Colonic mucosa (tissue), 4 donors: ENCODE results near the gene DOCK10. TPM values are rescaled to one million over a fixed set of nuclear protein-coding genes. Genes with fewer than 3 reads are reported as not detected.

ENCODE experiments used
- DNase-seq: peaks from one replicate; pipeline ENCODE4 v3.0.0-alpha.2; 2020
- H3K27ac ChIP-seq: fragments of 200-600 bp; one replicate; pipeline ENCODE4 v1.8.0; 2021
- H3K27me3 ChIP-seq: fragments of 200-600 bp; one replicate; pipeline ENCODE4 v1.8.0; 2021
- H3K36me3 ChIP-seq: fragments of 200-600 bp; one replicate; pipeline ENCODE4 v1.8.0; 2021
- H3K4me1 ChIP-seq: fragments of 200-600 bp; one replicate; pipeline ENCODE4 v1.8.0; 2021; ENCODE audit warnings: mild to moderate bottlenecking
- H3K4me3 ChIP-seq: fragments of 200-600 bp; one replicate; pipeline ENCODE4 v1.8.0; 2021
- H3K9ac ChIP-seq, 2 donors: one replicate each; pipeline ENCODE4 v1.7.0; 2013; ENCODE audit warnings: control low read depth in 2 of 2, low read depth in 2 of 2, low read length in 2 of 2
- H3K9me3 ChIP-seq: fragments of 200-600 bp; one replicate; pipeline ENCODE4 v1.8.0; 2021
- intact Hi-C: fragments of 100-400 bp; cut with DNase I; formaldehyde crosslinking; loops from one replicate; pipeline ENCODE4 v1.14.1; 2022
- total RNA-seq, 2 donors: library from RNA; stranded (reverse); fragmentation: NEBNext Ultra II Directional in 1 of 2; extraction: Animal tissue kit (Norgen Biotek cat#: 25700) in 1 of 2; gene quantifications; one replicate each; pipeline ENCODE4 v1.2.1, GENCODE V29; 2021
- TF ChIP-seq, protein P1 (sequence below): fragments of 200-600 bp; IDR thresholded peaks from one replicate; pipeline ENCODE4 v1.8.0; 2022; ENCODE audit warnings: antibody characterized with exemption, mild to moderate bottlenecking
- donor health status: healthy.
- donor health status: DM: no; HTN: no; CAD: no.
- donor health status: DM: no; HTN: no; CAD: no.

Gene DOCK10
- total RNA-seq, 2 donors from 2014 or later, result 13.5 to 17.4 TPM

DNA sequence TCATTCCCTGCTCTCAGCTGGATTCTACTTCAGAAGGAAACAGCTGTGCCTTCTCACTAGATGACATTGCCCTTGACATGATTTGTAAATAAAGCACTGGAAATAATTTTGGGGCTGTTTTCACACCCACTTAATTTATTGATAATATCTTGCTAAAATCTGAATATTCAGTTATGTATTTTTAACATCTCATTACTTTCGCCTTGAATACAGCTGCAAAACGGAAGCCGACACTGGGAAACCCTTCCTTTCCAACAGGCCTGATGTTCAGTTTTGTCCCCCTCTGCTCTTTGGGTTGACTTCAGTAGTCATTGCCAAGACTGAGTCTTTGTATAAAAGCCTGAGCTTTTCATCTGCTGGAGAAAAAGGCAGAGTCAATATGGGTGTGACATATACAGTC is 82.7 kb downstream of the DOCK10 start:
- H3K36me3 ChIP-seq, result no peaks in the 10 kb centered on the region
- TF ChIP-seq, protein P1, sequence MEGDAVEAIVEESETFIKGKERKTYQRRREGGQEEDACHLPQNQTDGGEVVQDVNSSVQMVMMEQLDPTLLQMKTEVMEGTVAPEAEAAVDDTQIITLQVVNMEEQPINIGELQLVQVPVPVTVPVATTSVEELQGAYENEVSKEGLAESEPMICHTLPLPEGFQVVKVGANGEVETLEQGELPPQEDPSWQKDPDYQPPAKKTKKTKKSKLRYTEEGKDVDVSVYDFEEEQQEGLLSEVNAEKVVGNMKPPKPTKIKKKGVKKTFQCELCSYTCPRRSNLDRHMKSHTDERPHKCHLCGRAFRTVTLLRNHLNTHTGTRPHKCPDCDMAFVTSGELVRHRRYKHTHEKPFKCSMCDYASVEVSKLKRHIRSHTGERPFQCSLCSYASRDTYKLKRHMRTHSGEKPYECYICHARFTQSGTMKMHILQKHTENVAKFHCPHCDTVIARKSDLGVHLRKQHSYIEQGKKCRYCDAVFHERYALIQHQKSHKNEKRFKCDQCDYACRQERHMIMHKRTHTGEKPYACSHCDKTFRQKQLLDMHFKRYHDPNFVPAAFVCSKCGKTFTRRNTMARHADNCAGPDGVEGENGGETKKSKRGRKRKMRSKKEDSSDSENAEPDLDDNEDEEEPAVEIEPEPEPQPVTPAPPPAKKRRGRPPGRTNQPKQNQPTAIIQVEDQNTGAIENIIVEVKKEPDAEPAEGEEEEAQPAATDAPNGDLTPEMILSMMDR, result no peak
- H3K9ac ChIP-seq, result no peak overlapping the region
- H3K27me3 ChIP-seq, result no peaks in the 10 kb centered on the region
- no peak for DNase-seq
- peaks cover 9% of the 10 kb centered on the region for H3K4me1 ChIP-seq
- intact Hi-C loops, result no loop called here
- H3K9me3 ChIP-seq, result no peaks in the 10 kb centered on the region
- no peak overlapping the region for H3K4me3 ChIP-seq
- H3K27ac ChIP-seq, result no peak overlapping the region

DNA sequence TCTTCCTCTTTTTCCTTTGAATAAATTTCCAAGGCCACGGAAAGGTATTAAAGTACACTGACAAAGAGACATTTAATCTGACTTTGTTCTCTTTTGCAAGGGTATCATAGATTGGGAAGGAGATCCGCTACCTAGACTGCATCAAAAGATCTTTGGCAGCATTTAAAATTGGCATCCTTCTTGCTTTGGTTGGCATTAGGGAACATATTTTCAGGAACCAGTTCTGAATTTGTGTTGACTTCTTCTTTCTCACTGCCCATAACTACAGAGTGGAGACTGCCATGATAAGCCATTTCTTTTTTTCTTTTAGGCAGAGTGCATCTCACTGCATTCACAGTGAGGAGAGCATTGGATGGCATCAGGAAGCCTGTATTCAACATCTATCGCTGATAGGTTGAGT is 83.4 kb downstream of the DOCK10 start:
- TF ChIP-seq, protein P1, result no peak
- DNase-seq, result no peak
- intact Hi-C loops, result no loop called here
- H3K4me3 ChIP-seq, result no peak overlapping the region
- no peak overlapping the region for H3K27ac ChIP-seq
- no peak overlapping the region for H3K9ac ChIP-seq
- H3K9me3 ChIP-seq, result no peaks in the 10 kb centered on the region
- H3K4me1 ChIP-seq, result peaks cover 9% of the 10 kb centered on the region
- H3K36me3 ChIP-seq, result no peaks in the 10 kb centered on the region
- H3K27me3 ChIP-seq, result no peaks in the 10 kb centered on the region

DNA sequence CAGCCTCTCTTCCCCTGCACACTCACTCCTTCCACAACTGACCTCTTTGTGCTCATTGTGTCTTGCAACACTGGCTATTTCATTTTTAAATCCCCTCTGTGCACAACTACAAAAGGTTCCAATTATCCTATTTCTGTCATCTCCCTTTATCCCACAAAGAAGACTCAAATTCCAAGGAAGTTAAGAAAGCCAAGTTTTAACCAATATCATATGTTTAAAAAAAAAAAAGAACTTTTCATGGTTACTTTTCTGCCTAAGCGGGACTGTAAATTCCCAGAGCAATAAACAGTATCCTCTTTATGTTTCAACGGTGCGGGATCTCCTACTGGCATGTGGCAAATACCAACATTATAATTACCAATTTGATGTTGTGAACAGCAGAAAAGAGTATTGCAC is 83.8 kb downstream of the DOCK10 start:
- no peak overlapping the region for H3K27ac ChIP-seq
- H3K36me3 ChIP-seq, result no peaks in the 10 kb centered on the region
- TF ChIP-seq, protein P1, result no peak
- no peaks in the 10 kb centered on the region for H3K9me3 ChIP-seq
- peaks cover 9% of the 10 kb centered on the region for H3K4me1 ChIP-seq
- no peak overlapping the region for H3K4me3 ChIP-seq
- no peak overlapping the region for H3K9ac ChIP-seq
- DNase-seq, result no peak
- intact Hi-C loops, result no loop called here
- H3K27me3 ChIP-seq, result no peaks in the 10 kb centered on the region

DNA sequence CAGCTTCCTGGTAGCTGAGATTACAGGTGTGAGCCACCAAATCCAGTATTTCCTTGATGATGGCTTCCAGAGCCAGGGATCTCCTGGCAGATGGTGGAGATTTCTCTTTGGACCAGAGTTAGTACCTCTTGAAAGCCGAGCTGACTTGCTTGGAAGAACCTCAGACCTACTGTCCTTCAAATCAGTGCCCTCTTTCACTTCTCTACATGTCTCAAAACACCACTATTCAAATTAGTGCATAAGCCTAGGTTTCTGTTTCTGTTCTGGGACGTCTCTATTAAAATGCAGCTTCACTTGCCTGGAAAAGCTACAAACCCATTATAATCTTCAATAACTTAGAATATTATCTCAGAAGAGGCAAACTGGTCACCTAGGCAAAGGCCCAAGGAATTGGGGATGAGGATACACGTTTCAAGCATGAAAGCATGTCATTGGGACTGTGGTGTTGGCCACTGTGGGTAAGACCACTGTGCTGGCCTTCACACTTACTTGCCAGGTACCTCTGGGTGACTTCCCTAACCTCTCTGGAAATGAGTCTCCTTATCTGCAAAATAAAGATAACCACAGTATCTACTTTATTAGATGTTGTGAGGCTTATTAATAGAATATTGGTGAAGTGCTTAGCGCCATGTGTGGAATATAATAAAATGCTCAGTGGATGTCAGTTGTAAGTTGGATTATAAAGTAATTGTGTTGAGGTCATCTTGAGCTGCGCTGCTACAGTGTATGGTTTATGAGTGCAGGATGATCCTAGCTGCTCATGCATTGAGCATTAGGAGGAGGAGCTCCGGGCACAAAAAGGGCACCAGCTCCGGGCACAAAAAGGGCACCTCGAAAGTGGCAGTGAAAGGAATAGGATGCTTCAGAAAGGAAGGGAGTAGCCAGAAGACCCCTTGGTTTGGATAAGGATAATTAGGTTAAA is 84.5 kb downstream of the DOCK10 start:
- intact Hi-C loops, result no loop called here
- H3K4me3 ChIP-seq, result no peak overlapping the region
- peaks cover 9% of the 10 kb centered on the region for H3K4me1 ChIP-seq
- H3K27ac ChIP-seq, result no peak overlapping the region
- no peaks in the 10 kb centered on the region for H3K36me3 ChIP-seq
- no peaks in the 10 kb centered on the region for H3K9me3 ChIP-seq
- no peak for DNase-seq
- no peak overlapping the region for H3K9ac ChIP-seq
- H3K27me3 ChIP-seq, result no peaks in the 10 kb centered on the region
- TF ChIP-seq, protein P1, result no peak

DNA sequence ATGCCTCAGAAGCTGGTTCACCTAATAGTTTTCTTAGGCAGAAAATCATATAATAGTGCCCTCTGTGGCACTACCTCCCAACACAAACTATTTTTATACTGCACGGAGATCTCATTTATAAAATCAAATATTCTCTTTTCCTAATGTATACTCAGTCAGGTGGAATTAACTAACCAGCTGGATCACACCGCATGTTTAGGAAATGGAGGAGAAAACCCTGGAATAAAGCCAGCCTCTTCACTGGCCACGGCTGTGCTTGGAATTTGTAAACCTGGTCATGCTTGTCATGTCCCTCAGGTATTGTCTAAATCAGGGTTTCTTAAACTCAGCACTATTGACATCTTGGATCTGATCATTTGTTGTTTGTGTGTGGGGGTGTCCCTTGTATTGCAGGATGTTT is 85.6 kb downstream of the DOCK10 start:
- no peaks in the 10 kb centered on the region for H3K36me3 ChIP-seq
- TF ChIP-seq, protein P1, result no peak
- H3K9ac ChIP-seq, result no peak overlapping the region
- peaks cover 9% of the 10 kb centered on the region for H3K4me1 ChIP-seq
- H3K9me3 ChIP-seq, result no peaks in the 10 kb centered on the region
- H3K27ac ChIP-seq, result no peak overlapping the region
- intact Hi-C loops, result no loop called here
- no peak overlapping the region for H3K4me3 ChIP-seq
- DNase-seq, result no peak
- no peaks in the 10 kb centered on the region for H3K27me3 ChIP-seq
